ENCODE results near the gene UBXN11.
"Not testable (repeated sequence)": the region's sequence is repeated elsewhere in the genome, so short reads cannot be mapped to it uniquely, and the experiment has no call there.

Gene UBXN11

GRCh38 chr1:26300578-26301275 is 5.7 kb downstream of the UBXN11 start:
- no peak overlapping the region for H3K4me3 ChIP-seq (ENCODE audit: low read length)
- TF ChIP-seq, protein P1, sequence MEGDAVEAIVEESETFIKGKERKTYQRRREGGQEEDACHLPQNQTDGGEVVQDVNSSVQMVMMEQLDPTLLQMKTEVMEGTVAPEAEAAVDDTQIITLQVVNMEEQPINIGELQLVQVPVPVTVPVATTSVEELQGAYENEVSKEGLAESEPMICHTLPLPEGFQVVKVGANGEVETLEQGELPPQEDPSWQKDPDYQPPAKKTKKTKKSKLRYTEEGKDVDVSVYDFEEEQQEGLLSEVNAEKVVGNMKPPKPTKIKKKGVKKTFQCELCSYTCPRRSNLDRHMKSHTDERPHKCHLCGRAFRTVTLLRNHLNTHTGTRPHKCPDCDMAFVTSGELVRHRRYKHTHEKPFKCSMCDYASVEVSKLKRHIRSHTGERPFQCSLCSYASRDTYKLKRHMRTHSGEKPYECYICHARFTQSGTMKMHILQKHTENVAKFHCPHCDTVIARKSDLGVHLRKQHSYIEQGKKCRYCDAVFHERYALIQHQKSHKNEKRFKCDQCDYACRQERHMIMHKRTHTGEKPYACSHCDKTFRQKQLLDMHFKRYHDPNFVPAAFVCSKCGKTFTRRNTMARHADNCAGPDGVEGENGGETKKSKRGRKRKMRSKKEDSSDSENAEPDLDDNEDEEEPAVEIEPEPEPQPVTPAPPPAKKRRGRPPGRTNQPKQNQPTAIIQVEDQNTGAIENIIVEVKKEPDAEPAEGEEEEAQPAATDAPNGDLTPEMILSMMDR (conservative IDR thresholded peaks at IDR 0.05; ENCODE audit: low read length): no peak
- no peak for DNase-seq (ENCODE audit: low read depth)

- H3K4me3 ChIP-seq (ENCODE audit: low read length): no peak overlapping the region
- TF ChIP-seq, protein P1 (conservative IDR thresholded peaks at IDR 0.05; ENCODE audit: low read length): no peak
Measured at GRCh38 chr1:26297791-26298124, 8.7 kb downstream of the UBXN11 start.

GRCh38 chr1:26297057-26297790 is 9.2 kb downstream of the UBXN11 start:
- TF ChIP-seq, protein P1 (conservative IDR thresholded peaks at IDR 0.05; ENCODE audit: low read length): no peak
- no peak for DNase-seq (ENCODE audit: low read depth)
- no peak overlapping the region for H3K4me3 ChIP-seq (ENCODE audit: low read length)

More at GRCh38 chr1:26297791-26298124, 8.7 kb downstream of the UBXN11 start:
- no peak for DNase-seq (ENCODE audit: low read depth)

DNA sequence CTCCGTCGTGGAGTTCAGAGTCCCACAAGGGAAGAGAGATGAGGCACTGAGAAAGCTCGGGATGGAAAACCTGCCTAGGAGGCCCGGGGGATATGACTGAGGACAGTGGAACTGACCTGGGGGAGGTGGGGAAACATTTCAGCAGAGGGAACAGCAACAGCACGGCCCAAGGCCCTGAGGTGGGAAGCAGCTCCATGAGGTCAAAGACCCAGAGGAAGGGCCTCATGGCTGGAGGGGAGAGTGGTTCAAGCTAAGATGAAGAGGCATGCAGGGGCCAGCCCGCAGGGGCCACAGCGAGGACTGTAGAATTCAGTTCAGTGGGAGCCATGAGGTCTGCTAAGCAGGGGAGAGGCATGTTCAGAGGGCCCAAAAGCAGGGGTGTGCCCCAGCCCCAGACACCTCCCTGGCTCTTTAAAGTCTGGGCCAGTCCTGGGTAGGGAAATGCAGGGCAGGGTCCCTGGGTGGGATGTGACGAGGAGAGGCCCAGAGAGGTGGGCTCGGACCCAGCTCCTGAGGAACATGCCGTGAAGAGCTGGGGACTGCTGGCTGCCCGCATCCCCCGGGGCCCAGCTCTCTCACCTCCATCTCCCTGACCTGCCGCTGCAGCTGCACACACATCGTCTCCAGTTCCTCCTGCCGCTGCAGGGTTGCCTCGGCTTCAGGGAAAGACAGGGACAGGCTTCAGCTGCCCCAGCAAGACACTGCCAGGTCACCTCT is 9.9 kb downstream of the UBXN11 start:
- TF ChIP-seq, protein P1 (conservative IDR thresholded peaks at IDR 0.05; ENCODE audit: low read length): no peak
- DNase-seq (ENCODE audit: low read depth): no peak
- H3K4me3 ChIP-seq (ENCODE audit: low read length): no peak overlapping the region

DNA sequence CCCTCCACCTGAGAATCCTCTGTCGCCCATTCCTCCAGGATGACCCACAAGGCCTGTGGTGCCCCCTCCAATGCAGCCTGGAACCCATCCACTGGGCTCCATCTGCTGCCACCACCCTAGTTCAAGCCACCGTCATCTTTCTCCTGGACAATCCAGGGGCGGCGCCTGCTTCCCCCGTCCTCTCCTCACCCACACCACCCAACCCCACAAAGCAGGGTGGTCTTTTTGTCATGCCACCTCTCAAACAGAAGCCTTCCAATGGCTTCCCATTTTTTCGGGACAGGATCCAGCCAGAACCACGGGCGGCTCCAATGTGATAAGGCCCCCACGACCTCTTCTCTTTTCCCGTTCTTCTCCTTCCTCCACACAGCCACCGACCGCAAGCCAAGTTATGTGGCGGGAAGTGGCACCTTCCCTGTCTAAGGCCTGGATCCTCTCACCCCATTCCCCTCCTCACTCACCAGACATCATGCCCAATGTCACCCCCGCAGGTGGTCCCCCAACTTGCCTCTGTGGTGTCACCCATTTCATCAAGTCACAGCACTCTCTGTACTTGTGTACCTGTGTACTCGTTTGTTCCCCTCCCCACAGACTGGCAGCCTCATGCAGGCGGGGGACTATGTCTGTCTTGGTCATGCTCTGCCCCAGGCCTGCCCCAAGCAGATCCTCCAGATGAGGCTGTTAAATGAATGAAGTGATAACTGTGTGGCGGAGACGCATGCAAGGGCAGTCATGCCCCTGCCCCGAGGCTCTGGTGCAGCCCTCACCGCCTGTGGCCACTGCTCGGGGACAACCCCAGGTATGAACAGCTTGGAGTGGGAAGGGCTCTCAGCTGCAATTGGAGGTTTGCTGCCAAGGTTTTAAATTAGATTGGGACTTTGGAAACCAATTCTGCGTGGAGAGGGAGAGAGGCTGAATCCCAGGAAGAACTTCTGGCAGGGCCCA is 11.0 kb downstream of the UBXN11 start:
- DNase-seq (ENCODE audit: low read depth): no peak
- no peak overlapping the region for H3K4me3 ChIP-seq (ENCODE audit: low read length)
- TF ChIP-seq, protein P1 (conservative IDR thresholded peaks at IDR 0.05; ENCODE audit: low read length): no peak

- no peak for DNase-seq (ENCODE audit: low read depth)
- TF ChIP-seq, protein P1 (conservative IDR thresholded peaks at IDR 0.05; ENCODE audit: low read length): no peak
- no peak overlapping the region for H3K4me3 ChIP-seq (ENCODE audit: low read length)
Measured at GRCh38 chr1:26293911-26294463, 12.4 kb downstream of the UBXN11 start.

- H3K4me3 ChIP-seq (ENCODE audit: low read length); DNase-seq (ENCODE audit: low read depth): not testable (repeated sequence)
Measured at GRCh38 chr1:26292735-26293134, 13.7 kb downstream of the UBXN11 start.

Data from AG10803 (cell line).